Hippocampal formation (tissue), 2 donors: Measurements from ENCODE around the gene PAK1.

Experiments
- DNase-seq, 2 donors: peaks; one replicate each; lab custom pipeline; 2025; lab: John Stamatoyannopoulos, UW

PAK1 gene

DNA sequence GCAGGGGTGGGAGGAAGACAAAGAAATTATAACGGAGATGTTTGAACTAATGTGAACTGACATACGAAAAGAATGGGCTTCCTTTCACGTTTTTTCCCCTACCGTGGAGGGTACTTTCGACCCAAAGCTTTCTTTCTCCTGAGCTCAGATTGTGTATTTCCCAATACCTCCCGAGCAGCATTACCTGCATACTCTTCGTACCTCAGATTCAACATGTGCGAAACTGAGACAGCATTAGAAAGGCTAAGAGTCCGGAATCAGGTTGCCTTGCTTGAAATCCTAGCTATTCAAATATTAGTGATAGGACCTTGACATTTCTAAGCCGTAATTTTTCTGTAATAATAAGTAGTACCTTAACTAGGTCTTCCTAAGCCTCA, 778 bp upstream of the PAK1 start:
- no peak for DNase-seq

DNA sequence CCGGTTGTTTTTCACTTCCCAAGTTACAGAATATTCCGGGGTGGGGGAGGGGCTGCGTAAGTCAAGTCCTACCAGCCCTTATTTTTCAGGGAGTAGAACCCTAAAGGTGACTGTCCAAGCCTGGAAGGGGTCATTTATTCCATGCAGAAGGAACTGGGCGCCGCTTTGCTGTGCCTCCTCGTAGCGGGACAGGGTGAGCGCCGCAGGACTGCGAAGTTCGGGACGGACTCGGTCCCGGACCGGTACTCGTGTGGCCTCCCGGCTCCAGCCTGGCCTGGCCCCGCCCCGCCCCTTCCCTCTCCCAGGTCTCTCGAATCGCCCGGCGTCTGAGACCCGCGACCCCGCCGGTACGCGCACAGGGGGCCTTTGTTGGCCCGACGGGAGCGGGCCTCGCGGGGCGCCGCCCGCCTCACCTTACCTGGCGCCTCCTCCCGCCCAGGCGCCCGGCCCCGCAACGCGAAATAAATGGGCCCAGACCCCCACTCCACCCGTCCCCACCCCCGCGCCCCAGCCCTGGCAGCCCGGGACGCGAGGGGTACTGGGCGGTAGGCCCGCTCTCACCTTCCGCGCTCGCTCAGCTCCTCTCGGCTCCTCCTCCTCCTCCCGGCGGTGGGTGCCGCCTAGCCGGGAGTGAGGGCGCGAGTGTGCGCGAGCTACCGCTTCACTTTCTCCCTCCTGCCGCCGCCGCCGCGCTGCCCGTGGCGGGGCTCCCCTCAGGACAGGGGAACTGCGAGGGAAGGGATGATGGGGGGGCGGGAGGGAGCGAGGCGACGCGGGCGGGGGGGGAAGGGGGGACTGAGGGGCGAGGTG, 698 bp downstream of the PAK1 start:
- DNase-seq: peak in 1 of 2 donors; percentile 63

DNA sequence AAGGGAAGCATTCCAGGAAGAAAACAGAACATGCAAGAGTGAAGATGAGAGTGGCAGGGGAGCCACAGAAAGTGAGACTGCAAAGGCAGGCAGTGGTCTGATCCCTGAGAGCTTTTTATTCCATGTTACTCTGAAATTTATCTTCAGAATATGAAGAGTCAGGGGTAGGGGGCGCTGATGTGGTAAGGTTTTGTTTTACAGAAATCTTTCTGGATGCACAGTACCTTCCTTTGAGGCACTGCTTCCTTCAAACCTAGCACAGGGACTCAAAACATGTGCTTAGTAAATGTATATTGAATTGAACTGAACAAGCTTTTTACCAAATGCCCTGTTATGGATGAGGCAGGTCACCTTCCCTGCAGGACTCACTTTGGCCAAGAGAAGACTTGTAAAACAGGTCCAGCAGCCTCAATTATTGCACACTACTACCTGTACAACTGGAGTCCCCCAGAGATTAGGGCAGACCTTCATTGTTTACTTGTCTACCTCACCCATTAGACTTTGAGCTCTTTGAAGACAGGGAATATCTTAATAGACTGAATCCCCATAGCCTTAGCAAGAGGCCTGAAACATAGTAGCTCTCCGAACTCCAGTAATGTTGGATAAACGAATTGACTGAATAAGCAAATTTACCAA, 2.2 kb downstream of the PAK1 start:
- DNase-seq: no peak

- DNase-seq: no peak
Observed at GRCh38 chr11:77470971-77471370, 2.9 kb downstream of the PAK1 start.

GRCh38 chr11:77470504-77470903, 3.4 kb downstream of the PAK1 start:
- no peak for DNase-seq

GRCh38 chr11:77468527-77468926, 5.4 kb downstream of the PAK1 start:
- DNase-seq: no peak

GRCh38 chr11:77467993-77468392, 5.9 kb downstream of the PAK1 start:
- DNase-seq: no peak

DNA sequence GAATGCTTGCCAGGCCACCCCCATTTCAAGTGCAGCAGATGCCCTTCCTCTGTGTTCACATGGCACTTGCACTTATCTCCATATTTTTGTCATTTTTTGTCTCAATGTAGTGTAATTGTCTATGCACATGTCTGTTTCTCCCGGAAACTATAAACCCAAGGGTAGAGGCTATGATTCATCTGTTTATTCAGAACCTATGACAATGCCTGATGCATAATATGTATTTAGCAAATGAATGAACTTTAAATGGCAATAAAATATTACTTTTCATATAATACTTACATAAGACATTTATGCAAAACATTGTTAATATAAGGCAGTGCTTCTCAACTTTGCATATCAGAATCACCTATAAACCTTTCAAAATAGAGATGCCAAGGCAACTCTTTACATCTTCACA, 6.7 kb downstream of the PAK1 start:
- DNase-seq: no peak

- DNase-seq: no peak
Observed at GRCh38 chr11:77457340-77457739, 16.6 kb downstream of the PAK1 start.

GRCh38 chr11:77455740-77456139, 18.2 kb downstream of the PAK1 start:
- DNase-seq: no peak

DNA sequence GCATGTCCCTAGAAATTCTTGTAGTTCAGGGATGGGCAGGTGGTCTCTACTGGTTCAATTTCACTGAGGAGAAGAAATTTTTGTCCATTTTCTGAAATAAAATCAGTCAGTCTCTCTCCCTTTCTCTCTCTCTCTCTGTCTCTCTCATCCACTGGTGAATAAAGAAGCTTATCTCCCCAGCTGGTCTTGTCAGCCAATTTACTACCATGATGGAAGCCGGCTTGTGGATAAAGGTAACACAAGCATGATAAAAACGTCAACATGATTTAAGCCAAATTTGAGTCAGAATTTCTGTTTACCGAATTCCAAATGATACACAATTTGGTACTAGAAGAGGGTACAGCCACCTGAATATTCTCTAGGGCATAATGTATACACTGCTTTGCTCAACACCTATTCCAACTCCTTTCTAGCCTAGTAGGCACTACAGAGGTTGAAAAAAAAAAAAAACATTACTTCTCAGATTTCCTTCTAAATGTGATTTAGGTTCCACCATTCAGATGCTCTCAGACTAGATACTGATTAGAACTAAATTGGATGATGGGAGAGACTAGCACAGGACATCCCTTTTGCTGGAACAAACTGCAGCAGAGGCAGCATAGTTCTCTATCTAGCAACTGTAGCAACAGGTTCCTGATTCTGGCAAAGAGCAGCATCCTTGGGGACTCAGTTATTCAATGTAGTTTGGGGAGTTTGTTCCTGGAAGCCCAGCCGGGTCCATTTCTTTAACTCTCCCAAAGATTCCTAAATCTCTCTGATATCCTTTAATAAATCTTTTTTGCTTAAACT, 18.8 kb downstream of the PAK1 start:
- no peak for DNase-seq

DNA sequence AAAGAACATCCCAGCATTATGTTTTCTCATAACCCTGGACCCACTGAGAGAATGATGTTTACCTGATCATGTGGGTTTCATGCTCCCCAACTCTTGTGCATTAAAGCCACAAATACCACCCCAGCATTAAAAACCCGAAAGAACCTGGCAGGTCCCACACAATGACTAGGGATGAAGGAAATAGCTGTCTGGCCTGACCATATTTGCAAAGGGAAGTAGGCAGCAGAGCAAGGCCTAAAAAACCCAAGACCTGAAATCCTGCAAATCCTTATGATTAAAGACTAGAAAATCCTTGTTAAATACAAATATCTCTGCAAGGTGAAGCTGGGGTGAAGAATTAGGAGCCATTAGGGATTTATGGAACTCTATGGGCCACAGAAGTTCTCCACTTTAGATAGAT, 23.7 kb downstream of the PAK1 start:
- DNase-seq: no peak

GRCh38 chr11:77449784-77450183, 24.1 kb downstream of the PAK1 start:
- no peak for DNase-seq

DNA sequence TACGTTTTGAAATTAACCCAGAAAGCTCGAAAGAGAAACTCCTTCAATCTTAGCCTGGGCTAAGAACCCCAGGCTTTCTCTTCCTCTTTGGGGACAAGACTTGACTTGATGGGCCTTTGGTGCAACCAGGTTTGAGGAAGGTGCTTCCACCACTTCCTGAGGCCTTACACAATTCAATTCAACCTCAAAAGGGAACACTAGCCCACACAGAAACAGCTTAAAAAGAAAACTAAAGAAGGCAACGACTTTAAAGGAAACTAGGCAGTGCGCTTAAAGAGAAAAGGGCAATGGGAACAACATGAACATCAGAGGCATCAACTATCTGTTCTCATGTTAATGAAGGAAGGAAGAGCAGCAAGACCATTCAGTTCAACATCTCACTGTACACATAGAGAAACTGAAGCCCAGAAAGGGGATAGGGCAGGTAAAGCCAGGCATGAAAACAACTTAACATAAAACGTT, 24.8 kb downstream of the PAK1 start:
- no peak for DNase-seq

DNA sequence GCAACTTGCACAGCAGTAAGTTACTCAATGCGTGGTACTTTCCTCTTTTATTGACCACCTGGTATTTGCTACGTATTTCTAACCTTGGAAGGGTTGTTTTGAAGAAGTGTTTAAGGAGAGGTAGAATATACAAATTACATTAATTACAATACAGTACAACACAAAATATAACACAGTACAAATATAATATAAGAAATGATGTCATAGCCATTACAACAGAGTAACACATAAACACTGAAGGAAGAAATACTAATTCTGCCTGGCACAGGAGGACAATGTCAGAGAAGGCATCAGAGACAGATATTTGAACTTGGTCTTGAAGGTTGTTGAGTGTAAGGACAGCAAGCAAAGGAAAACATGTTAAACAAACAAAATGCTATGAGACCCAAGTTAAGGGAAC, 25.6 kb downstream of the PAK1 start:
- no peak for DNase-seq

DNA sequence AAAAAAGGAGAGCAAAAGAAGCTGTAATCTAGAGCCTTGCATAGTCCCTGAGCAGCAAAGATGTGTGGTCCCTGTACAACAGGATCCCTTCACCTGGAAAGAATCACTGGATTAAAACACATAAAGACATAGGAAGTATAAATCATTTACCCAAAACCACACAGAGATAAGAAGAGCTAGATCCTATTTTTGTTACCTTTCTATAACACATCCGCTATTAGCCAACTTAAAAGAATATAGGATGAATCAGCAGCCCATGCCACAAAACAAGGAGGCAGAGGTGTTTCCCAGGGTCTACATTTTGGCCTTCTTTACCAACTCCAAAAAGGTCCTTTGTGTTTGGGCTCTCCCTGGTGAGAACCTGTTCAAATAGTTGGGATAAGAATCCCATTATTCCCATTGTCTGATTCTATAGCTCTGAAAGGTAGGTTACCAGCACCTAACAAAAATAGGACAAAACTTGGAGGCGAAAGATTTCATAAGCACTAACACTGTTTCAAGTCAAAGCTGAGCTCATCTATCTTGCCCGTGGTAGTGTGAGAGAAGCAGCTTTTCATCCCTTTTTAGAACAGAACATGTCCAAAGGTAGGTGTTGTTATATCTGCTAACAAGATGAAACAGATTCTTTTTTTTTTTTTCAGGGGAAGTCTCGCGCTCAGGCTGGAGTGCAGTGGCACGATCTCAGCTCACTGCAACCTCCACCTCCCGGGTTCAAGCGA, 26.8 kb downstream of the PAK1 start:
- peak in 1 of 2 donors; percentile 45 for DNase-seq

DNA sequence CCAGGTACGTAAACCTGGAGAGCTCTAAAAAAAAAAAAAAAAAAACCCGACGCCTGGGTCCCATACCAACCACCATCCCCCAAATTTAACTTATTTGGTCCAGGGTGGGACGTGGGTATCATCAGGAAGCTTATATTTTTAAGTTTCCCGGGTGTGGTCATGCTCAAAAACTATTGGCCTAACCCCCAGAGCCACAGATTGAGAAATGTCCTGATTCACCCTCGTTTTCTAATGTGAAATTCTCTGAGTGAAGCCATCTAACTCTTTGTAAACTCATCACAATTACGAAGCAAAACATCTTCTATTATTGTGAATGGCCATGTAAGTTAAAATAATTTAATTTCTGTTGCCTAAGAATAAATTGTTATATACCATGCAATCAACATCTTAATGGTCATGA, 29.6 kb downstream of the PAK1 start:
- no peak for DNase-seq

DNA sequence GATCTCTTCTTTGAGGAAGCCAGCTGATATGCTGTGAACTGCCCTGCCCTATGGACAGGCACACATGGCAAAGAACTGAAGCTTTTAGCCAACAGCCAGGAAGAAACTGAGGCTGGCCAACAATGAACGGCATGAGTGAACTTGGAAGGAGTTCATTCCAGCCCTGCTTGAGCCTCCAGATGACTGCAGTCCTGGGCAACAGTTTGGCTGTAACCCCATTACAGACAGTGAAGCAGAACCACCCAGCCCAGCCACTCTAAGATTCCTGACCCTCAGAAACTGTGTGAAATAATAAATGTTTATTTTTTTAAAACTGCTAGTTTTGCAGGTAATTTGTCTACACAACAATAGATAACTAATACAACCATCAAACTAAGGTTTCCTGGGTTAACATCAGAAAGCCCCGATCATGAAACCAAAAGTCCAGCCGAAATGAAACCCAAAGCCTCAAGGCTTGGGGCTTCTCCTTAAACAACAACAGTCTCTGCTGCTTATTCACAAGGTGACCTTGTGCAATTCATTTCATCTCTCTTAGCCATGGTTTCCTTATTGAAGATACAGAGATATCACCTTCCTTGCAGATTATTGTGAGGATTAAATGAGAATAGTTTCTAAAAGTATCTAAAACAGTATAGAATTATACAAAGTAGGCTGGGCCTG, 31.4 kb downstream of the PAK1 start:
- no peak for DNase-seq

DNA sequence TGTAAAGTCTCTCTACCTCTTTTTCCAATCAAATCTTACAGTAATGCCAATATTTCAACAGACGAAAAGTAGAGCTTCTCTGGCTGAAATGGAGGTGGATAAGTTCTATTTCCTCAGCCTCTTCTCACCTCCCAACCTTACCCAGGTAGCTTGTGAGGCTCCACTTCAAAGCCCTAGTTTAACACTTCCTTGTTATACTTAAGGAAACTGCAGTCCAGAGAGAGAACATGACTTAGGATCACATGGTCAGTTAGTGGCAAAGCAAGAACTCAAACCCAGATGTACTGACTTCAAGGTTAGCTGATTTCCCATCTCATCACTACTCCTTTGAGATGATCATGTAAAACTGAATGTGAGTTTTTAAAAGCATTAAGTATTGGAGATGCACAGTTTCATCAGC, 32.5 kb downstream of the PAK1 start:
- no peak for DNase-seq

- DNase-seq: no peak
Observed at GRCh38 chr11:77440678-77441077, 33.2 kb downstream of the PAK1 start.

- no peak for DNase-seq
Observed at GRCh38 chr11:77438487-77438886, 35.4 kb downstream of the PAK1 start.

- DNase-seq: no peak
Observed at GRCh38 chr11:77436969-77437368, 36.9 kb downstream of the PAK1 start.
